Left hindlimb (tissue), 1 donor: ENCODE data around the gene IGSF22.
"Not testable (repeated sequence)": the region's sequence is repeated elsewhere in the genome, so short reads cannot be mapped to it uniquely, and the experiment has no call there.

Experiments used
- DNase-seq: peaks from one replicate; pipeline ENCODE4 v3.0.0-alpha.2; 2018

IGSF22 gene

DNA sequence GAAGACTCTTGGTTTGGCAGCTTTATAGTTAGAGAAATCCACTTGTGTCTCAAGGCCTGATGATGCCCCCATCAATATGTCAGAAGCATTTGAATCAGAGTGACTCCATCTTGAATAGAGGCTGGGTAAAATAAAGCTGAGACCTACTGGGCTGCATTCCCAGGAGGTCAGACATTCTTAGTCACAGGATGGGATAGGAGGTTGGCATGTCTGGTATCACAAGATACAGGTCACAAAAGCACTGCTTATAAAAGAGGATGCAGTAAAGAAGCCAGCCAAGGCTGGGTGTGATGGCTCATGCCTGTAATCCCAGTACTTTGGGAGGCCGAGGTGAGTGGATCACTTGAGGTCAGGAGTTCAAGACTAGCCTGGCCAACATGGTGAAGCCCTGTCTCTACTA is 44.0 kb downstream of the IGSF22 start:
- DNase-seq: not testable (repeated sequence)

GRCh38 chr11:18677560-18677959 is 48.4 kb downstream of the IGSF22 start:
- no peak for DNase-seq

GRCh38 chr11:18676803-18677202 is 49.2 kb downstream of the IGSF22 start:
- no peak for DNase-seq

DNA sequence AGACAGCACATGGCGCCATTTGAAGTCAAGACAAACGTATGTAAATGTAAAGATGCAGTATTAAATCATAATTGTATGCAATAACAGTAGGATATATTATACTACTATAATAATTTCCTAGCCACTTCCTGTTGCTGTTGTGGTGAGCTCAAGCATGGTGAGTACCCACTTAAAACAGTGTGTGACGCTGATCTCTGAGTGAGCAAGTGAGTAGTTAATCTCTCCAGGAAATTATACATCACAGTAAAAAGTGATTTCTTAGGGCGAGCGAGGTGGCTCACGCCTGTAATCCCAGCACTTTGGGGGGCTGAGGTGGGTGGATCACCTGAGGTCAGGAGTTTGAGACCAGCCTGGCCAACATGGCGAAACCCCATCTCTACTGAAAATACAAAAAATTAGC is 53.8 kb downstream of the IGSF22 start:
- not testable (repeated sequence) for DNase-seq

- DNase-seq: no peak
These were observed 54.7 kb downstream of the IGSF22 start for GRCh38 chr11:18671246-18671645.

DNA sequence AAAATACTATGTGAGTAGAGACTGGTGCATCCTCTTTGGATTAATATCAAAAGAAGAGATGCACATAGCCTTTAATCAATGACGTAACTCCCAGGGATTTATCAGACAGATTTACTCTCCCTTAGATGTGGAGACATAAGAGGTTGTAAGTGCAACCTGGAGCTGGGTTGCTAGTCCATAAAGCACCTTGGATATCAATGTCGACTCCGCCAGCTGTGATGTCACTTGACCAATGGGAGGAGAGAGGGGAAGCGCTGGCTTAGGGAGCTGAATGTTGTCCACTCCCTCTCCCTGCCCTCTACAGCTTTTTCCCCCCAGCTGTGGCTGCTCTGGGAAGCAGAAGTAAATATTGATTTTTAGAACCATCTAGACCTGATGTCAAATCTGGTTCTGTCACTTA is 56.3 kb downstream of the IGSF22 start:
- DNase-seq: no peak

DNA sequence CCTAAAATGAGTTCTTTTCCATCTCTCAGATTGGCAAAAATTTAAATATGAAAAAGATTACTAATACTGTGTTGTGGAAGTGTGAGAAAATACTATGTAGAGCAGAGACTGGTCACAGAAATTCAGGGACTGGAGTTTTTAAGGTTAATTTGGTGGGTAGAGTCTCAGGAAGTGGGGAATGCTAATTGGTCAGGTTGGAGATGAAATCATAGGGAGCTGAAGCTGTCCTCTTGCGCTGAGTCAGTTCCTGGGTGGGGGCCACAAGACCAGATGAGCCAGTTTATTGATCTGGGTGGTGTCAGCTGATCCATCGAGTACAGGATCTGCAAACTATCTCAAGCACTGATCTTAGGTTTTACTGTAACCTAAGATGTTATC is 56.8 kb downstream of the IGSF22 start:
- DNase-seq: no peak

DNA sequence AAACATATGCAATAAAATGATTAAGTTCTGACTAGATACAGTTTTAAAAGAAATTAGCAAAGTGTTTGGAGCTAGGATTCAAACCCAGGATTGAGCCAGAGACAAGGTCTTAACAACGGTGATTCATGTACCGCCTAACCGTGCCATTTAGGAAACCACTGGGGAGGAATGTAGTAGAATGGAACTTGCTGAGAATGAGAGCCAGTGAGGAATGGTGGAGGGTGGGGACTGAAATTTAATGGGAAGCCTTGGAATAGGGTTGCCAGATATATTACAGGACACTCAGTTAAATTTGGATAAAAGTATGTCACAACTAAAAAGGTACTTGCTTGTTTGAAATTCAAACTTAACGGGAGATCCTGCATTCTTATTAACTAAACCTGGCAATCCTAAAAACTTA is 57.9 kb downstream of the IGSF22 start:
- DNase-seq: no peak

DNA sequence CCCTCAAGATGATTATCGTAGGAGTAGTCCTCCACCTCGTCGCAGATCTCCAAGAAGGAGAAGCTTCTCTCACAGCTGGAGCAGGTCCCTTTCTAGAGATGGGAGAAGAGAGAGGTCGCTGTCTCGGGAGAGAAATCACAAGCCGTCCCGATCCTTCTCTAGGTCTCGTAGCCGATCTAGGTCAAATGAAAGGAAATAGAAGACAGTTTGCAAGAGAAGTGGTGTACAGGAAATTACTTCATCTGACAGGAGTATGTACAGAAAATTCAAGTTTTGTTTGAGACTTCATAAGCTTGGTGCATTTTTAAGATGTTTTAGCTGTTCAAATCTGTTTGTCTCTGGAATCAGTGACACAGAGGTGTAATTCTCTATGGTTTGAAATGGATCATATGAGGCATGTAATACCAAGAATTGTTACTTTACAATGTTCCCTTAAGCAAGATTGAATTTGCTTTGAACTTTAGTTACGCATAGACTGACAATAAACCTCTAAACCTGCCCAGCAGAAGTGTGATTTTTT is 60.6 kb downstream of the IGSF22 start:
- not testable (repeated sequence) for DNase-seq

- no peak for DNase-seq
These were observed 68.3 kb downstream of the IGSF22 start for GRCh38 chr11:18657673-18658072.
